DMS153 treated with DMSO at 0.1 percent for 48 hours (cell line): Measurements from ENCODE around the gene SMAD6.

ENCODE experiments used
- DNase-seq: peaks from one replicate; lab custom pipeline; 2025; ENCODE audit not compliant: unreplicated experiment; lab: John Stamatoyannopoulos, UW

Gene SMAD6

DNA sequence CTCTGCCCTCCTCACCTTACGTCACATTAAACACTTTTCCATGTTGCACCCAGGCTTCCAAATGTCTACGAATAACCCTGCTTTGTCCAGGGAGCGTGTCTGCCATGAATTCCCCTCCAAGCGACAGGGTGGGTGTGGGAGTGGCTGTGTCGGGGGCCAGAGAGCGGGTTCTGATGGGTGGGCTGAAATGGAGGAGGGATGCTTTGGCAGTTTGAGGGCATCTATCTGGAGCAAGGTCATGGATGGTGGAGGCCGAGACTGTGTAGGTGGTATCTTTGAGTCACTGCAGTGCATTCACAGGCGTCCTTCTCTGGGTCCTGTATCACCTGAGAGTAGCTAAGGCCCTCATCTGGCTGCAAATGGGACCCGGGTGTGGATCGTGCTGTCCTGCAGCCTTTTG, 36.6 kb downstream of the SMAD6 start:
- DNase-seq: no peak

- no peak for DNase-seq
Measured at GRCh38 chr15:66739287-66739686, 37.3 kb downstream of the SMAD6 start.

DNA sequence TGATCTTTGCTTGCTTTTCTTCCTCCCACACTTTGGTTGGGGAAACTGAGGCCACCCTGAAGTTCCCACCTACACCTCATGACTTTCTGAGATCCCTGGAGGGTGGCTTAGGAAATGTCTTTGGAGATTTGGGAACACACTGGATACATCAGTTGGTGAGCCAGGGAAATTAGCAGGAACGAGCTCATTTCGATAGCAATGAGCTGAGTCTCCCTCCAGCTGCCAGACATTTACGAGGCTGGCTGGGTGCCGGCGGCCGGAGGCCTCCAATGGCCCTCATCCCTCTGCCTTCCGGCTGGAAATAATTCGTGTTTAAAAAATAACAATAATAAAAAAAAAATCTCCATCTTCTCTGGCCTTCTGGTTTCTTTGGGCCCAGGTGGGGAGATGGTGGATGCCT, 38.8 kb downstream of the SMAD6 start:
- no peak for DNase-seq

- DNase-seq: no peak
Measured at GRCh38 chr15:66741646-66742045, 39.6 kb downstream of the SMAD6 start.

DNA sequence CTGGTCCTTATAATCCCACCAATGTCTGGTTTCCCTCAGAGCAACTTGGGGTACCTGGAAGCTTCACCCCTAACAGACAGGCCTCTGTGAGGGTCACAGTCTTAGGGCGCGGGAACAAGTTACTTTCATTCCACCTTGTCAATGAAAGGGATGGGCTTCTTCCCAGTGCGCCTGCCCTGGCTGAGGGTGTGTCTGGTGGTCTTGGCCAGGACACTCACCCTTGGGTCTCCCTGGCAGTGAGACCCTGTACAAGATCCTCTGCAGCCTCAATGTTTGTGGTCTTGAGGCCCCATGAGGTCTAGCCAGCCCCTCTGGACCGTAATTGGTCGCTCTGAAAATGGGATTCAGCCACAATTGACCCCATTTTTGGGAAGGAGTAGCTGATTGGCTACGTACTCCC, 40.2 kb downstream of the SMAD6 start:
- DNase-seq: no peak

GRCh38 chr15:66743204-66743603, 41.2 kb downstream of the SMAD6 start:
- no peak for DNase-seq

DNA sequence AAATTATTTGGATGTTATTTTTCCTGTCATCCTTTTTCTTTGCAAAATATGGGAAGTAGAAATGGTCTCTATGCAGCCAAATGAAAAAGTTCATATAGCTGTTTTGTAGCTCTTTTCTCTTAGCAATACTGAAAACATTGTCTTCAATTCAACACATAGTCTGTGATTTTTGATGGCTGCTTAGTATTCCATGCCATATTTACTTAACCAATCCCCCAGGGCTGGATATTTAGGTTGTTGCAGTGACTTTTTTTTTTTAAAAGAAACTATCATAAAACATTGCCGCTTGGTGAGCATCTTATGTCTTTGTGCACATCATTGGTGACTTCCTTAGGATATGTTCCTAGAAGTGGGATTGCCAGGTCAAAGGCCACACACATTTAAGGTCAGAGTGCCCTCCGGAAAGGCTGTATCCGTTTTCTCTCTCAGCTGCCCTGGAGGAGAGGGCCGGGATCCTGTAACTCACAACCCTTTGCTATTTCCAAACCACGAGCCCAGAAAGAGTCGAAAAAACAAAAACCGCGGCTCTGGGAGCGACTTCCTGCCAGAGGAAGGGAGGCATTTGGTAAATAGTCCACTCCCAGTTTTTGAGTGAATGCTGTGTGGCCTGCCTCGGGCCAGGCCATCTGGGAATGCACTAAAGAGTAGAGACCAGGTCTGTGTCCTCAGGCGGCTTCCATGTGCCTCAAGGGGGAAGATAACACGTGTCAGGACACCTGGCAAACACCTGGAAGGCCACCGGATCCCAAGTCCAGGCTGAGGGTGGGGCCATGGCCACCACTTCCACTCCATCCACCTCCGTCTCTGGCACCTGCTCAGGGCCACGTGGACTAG, 41.9 kb downstream of the SMAD6 start:
- DNase-seq: no peak

DNA sequence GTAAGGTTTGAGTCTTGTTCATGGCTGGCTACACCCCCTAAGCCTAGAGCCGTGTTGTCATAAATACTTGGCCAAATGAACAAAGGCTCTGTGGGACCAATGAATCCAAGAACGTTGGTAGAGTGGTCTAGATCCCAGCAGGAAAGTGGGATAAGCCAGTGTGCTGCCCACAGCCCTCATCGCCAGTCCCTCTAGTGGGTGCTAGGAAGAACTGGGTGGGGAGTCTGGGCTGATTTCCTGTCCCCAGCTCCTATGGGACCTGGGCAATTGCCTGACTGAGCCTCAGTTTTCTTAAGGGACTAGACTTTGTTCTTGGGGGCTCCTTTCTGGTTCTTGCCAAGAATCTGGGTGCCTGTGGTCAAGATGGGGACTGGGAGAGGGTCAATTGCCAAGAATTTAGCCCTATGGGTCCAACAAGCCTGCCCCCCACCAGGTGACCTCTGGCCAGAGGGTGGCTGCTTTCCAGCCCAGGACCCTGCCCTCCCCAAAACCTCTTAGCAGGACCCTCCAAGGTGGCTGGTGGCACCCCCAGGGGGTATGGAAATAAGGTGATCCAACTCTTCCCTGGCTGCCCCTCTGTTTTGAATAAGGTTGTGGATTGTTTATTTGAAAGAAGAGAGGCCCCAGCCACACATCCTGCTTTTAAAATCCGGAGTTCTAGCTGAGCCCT, 42.7 kb downstream of the SMAD6 start:
- DNase-seq: no peak

- no peak for DNase-seq
Measured at GRCh38 chr15:66745530-66746230, 43.6 kb downstream of the SMAD6 start.

GRCh38 chr15:66746231-66746605, 44.2 kb downstream of the SMAD6 start:
- no peak for DNase-seq

DNA sequence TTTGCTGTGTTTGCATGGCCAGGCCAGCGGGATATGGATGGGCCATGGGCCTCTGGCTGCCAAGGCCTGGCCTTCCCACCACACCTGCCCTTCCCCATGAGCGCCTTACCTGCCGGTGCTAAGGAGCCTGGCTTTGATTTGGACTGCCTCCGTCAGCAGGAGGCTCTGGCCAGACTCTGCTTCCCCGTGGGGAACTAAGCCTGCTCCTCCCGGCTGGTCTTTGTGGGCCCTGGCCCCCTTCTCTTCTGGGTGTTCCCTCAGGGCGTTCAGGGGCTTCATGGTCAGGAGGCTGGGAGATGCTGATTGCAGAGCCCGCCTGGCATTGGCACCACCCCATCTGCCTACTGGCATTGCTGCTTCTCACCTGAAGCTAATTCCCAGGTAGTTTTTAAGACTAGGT, 45.2 kb downstream of the SMAD6 start:
- no peak for DNase-seq

DNA sequence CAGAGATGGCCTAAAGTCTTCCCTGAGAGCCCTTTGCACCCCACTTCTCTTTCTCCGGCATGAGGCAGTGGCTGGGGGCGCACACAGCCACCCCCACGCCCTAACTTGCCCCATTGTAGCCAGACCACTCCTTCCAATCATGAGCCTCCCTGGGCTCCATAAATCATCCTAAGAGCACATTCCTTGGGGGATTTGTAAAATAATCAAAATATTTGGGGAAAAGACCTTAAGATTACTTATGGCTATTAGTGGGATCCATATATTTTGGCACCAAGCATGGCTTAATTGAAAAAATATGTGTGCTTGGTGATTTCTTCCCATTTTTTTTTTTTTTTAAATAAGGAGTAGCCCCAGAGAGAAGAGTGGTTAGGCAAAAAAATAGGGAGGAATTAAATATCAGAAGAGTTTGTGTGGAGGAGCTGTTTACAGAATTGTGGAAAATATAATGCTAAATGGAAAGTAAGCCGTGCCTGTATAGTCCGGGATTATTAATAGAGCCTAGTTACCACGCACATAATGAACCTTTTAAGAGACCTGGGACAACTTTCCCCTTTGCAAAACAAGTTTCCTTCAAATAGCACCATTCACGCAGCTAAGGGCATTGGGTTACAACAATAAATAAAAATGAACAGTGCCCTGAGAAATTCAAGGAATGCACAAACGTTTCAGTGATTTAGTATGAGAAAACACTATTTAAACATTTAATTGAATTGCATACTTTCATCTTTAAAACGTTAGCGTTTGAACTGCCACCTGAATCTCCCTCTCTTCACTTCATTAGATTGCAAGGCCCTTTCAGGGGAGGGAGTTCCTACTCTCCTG, 46.1 kb downstream of the SMAD6 start:
- DNase-seq: no peak

DNA sequence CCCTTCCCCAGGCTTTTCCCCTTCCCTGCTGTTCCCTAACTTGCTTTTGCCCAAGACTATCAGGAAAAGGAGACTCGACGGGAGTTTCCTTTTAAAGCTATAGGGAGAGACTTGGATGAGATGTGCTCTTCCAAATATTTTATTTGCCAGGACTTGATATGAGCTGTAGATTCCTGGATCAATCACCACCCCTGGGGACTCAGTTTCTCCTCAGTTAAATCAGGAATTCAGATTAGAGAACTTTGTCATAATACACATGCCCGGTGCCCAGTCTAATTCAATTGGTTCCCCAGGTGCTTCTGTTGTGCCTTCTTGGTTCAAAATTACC, 46.6 kb downstream of the SMAD6 start:
- DNase-seq: no peak

DNA sequence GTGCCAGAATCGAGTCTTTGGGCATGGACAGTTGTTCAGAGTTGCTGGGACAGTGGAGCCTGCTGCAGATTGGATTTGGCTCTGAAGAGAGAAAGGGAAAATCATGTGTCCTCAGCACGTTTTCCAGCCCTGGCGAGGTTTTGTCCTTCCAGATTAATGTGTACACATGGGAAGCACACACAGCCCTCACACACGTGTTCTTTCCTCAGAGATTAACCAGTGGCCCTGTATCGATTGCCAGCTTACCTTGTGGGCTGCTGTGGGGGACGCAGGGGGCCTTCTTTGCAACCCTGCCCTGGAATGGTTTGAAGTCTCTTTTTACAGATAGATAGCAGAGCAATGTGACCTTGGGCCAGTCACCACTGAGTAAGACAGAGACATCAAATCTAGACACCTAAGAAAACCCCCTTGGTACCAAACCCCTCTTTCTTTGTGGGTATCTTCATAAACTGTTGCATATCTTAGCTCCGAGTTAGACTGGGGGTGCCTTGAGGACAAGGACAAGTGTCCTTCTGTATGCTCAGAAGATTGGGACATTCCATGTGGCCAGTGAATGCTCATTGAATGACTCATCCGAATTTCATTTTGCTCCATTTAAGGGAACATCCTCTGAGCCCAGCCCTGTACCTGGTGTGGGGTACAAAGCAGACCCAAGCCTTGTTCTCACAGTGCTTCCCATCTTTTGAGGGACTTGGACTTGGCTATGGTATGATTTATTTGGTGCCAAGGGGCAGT, 48.0 kb downstream of the SMAD6 start:
- DNase-seq: no peak

DNA sequence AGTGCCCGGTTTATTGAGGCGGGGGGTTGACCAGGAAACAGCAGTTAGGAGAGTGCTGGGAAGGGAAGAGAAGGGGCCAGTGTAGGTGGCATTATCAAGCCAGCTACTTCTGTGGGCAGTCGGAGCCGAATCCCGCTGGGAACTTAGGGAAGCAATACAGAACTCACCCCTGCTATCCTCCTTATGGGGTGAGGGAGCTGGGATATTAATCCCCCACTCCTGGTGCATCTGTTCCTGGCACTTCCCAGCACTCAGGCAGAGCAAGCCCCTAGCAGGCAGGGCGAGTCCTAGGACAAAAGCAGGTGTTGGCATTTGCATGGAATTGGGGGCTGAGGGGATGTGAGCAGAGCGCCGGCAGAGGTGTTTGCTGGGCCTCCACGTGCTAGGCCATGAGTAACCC, 48.6 kb downstream of the SMAD6 start:
- no peak for DNase-seq

- peak; percentile 2 for DNase-seq
Measured at GRCh38 chr15:66751579-66751978, 49.5 kb downstream of the SMAD6 start.

DNA sequence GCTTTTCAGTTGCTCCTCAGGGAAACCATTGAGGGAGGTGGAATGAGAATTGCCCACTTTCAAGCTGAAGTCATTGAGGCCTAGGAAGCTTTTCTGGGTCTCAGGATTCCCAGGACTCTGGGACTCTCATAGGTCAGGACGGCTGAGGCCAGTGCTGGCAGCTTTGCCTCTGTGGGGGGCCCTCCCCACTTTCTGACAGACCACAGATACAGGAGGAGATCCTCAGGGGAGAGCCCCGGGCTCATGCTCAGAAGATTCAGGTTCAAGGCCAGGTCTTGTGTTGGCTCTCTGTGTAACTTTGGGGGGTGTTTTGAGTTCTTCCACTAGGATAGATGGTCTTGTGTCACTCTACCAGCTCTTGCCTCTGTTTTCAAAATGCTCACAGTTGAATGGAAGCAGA, 50.0 kb downstream of the SMAD6 start:
- no peak for DNase-seq

DNA sequence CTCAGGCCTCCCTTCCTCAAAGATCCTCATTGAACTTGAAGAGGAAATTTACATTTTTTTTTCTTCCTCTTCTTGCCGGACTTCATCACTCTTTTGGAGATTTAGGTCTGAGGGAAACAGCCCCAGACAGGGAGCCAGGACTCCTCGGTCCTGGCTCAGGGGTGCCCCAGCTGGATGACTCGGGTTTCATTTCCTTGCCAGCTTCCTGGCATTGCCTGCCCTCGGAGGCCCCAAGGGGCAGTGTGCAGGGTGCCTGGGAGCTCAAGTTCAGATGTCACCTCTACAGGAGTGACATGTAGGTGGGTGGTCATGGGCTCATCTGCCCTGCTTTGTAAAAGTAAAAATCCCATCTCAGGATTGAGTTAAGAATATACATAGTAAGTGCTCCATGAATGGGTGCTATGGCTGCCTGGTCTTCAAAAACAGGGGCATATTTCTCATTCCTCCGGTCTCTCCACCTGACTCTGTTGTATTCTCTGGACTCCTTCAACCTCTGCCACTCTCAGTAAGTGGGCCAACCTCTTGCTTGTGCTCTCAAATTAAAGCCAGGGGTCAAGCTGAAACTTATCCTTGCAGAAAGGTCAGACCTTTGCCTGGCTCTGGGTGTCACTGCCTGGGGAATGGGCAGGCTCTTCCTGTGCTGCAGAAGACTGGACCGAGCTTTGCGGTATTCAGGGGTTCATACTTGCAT, 51.8 kb downstream of the SMAD6 start:
- no peak for DNase-seq

GRCh38 chr15:66754789-66755188, 52.8 kb downstream of the SMAD6 start:
- DNase-seq: no peak
